Activated T-cell treated with anti-CD3 and anti-CD28 coated beads for 1 hour (primary cell): ENCODE results near the gene CGRRF1.

ENCODE experiments used
- DNase-seq: peaks from one replicate; pipeline ENCODE4 v3.0.0-alpha.2; 2020; ENCODE audit warnings: low read depth

The CGRRF1 gene

DNA sequence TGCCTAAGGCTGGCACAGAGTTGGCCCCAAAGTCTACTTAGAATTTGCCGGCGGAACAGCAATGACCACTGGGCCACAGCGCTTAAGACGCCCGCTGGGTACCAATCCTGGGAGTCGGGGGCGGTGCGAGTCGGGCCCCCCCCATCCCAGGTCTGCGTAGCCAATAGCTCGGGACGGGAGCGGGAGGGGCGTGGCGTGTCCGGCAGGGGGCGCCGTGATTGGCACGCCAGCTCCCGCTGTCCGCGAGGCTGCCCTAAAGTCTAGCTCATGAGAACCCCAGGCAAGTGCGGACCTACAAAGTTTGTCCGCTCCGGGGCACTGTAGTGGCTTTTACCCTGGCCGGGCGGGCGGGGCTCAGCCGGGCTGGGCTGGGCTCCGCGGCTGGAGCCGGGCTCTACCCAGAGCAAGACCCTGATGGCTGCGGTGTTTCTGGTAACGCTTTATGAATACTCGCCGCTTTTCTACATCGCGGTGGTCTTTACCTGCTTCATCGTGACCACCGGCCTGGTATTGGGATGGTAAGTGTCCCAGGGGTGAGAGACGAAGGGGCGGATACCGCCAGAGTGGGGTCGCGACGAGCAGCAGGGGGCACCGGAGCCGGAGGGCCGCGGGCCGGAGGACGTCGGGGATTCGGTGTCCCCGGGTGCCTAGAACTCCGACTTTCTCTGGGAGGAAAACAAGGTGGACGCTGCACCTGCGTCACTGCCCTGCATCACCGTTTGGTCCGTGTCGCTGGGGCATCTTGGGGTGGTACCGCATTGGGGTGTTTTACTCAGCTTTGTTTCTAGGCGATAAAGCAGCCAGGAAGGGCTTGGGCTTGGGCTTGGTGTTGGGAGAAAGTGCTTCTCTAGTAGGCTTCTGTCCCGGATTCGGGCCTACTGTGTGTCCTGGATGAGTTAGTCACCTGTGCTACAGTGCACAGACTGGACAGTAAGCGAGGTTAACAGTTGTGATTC, at the start of gene CGRRF1:
Gene CGRRF1 (plus strand): TSS at position 361 of the 956 bp plus-strand sequence. CDS start 54 bp downstream, at position 415.
- peak; percentile 91 for DNase-seq

GRCh38 chr14:54462048-54462447, 47.7 kb upstream of the CGRRF1 start:
- no peak for DNase-seq

GRCh38 chr14:54465654-54466053, 44.1 kb upstream of the CGRRF1 start:
- DNase-seq, result no peak

DNA sequence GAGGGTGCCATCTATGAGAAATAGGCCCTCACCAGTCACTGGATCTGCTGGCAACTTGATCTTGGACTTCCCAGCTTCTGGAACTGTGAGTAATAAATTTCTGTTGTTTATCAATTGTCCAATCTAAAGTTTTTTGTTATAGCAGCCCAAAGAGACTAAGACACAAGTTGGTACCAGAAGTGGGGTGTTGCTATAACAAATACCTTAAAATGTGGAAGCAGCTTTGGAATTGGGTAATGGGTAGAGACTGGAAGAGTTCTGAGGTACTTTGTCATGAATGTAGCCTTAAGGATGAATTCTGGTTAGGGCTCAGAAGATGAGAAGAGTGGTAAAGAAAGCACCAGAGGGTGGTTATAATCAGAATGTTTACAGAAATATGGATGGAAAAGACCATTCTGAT, 42.4 kb upstream of the CGRRF1 start:
- DNase-seq, result no peak

DNA sequence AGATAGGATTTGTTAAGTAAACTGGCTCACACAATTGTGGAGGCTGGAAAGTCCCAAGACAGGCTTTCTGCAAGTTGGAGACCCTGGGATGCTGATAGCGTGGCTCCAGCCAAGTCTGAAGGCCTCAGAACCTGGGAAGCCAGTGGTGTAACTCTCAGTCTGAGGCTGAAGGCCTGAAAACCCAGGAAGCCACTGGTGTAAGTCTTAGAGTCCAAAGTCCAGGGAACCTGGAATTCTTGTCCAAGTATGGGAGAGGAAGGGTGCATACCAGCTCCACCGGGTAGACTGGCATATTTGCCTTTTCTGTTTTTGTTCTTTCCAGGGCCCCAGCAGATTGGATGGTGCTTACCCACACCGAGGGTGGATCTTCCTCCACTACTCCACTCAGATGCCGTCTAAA, 39.0 kb upstream of the CGRRF1 start:
- no peak for DNase-seq

DNA sequence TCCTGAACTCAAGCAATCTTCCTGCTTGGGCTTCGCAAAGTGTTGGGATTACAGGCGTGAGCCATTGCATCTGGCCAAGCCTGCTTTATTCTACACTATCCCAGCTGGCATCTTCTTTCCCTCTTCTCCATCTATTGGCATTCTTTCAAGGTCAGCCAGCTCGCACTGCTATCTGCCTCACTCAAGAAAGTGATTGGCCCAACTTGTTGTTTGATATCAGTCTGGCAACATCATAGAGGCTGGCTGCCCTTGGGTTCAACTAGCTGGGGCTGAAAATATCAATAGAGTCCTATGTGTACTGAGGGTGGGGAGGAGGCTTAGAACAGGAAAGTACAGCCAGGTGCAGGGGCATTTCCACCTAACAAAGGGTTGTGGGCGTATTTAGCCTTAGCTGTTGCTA, 38.1 kb upstream of the CGRRF1 start:
- no peak for DNase-seq

- no peak for DNase-seq
These were observed 37.4 kb upstream of the CGRRF1 start for GRCh38 chr14:54472315-54472714.

DNA sequence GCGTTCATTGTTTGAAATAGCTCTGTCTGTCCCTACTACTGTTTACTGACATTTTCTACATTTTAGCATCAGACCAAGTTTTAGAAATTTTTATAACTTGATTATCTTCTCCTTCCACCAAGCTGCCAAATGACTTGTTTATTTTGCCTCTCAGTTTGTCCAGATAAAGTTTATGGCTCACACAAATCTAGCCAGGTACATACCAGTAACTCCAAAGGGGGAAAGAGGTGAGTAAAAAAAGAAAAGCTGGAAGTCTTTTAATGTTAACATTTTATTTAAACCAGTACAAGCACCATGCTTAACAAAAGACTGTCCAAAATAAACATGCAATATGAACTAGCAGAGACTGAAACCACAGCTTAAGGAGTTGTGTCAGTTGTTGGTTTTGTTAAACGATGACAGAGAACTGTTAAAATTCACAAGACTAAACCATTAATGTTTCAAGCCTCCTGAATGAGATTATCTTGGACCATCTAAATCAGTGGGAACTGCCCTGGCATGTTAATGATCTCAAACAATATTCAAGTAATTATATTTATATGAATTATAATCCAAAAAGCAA, 35.4 kb upstream of the CGRRF1 start:
- no peak for DNase-seq

DNA sequence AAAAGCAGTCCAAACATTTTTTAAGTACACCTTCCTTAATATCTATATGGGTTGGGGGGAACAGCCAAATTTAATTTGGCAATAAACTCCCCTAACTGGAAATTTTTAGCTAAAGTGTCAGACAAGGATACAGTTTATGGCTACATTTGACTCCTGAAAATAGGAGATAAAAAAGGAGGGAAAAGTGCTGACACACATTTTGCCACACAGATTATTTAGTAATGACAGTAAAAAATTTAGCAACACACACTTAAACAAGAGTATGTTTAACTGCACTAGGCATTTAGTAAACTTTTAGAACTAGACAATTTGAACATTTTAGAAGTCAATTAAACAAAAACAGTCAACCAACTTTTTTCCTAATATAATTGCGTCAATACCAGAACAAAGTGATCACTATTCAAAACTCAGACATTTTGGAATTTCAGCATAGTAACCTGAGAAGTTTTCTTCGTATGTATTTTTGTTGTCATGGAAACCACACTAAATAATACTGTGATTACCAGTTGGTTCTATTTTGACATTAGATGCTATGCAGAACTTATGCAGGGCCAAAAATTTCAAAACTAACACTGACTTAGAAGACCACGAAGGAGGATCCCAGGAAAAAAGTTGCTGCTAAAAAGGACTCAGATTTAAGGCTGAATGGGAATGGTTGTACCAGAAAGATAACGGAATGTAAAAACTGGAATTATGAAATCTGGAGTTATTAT, 34.4 kb upstream of the CGRRF1 start:
- DNase-seq, result no peak

DNA sequence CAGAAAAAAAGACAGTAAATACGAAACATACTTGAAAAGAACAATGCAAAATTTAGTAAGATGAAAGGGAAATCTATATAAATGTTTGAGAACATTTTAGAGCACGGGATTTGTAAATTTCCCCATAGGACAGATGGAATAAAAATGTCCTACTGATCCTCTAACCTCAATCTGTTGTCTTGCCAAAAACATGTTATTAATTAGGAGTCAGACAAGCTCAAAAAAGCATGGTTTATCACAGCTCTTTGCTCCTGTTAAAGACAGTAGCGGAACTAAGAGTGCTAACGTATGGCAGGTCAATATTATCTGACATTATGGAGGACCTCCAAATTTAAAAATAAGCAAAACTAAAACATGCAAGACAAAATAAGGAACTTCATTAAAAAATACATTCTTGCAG, 33.8 kb upstream of the CGRRF1 start:
- DNase-seq, result no peak

- no peak for DNase-seq
These were observed 31.0 kb upstream of the CGRRF1 start for GRCh38 chr14:54478636-54479215.

- DNase-seq, result no peak
These were observed 28.7 kb upstream of the CGRRF1 start for GRCh38 chr14:54480830-54481562.

DNA sequence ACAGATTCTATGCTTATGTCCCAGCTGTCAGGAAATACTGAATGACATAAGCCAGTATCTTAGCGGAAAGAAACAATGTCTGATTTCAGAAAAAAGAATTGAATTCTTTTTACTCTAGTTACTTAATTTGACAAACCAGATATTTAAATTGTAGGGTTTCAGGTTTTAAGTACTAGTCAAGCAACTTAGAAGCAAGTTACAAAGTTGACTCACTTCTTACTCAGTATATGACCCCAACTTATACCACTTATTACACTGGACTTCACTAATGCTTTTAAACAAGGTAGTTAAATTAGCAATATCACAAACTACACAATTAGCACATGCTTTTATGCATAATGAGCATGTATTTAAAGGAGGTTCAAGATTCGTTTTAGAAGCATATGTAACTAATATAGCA, 28.0 kb upstream of the CGRRF1 start:
- DNase-seq, result no peak

DNA sequence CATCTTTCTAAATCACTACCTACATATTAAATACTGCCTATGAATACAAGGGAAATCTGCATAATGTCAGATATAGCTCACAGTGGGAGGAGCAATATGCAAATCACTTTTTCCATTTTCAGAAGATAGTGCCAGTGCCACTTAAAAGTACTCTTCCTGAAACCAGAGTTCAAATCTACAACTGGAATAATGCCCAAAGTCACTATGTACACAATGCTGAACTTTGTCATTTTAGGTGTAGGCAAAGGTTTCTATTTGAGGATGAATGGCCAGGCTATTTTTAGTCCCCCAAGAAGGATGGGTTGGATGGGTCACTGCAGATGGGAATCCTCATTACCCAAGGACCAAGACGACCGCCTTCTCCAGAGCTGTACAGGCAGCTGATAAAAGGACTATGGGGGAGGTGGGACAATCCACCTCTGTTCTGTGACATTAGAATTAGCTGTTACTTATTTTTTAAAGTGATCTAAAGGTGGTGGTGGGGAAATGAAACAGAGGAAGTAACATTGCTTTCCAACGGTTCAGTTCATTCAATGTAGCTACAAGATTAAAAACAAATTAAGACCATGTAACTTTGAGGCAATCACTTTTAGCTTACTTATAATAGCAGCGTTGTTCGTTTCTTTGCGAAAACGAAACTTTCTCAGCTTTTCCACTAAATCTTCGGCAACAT, 26.5 kb upstream of the CGRRF1 start:
- DNase-seq, result no peak

DNA sequence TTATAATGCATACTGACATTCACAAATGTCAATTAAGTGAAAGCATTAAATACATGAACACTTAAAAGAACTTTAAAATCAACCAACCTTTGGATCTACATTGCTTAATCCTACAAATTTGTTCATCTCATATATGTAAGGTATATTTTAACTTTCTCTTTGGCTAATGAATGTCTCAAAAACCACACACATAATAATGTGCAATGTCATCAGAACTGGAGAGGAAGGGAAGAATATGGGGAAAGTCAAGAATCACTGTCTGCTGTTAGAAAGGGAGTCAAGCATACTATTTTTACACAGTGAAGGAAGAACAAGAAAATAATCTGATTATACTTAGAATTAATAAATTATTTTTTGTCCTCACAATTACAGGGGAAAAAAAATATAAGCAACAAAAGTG, 25.9 kb upstream of the CGRRF1 start:
- DNase-seq, result no peak

DNA sequence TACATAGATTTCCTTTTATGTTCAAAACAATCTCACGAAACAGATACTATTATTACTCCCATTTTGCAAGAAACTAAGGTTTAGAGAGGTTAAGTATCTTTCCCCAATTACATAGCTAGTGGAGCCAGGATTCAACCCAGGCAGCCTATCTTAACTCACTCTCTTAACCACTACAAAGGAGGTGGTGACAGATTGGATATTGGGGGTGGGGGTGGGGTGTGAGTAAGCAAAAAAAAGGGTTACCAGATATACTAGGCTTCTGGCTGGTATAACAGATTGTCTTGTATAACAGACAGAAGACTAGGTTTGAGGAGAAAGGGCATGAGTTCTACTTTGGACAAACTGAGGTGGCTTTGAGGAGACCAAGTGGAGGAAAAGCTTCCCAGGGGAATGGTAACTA, 23.0 kb upstream of the CGRRF1 start:
- DNase-seq, result no peak

GRCh38 chr14:54487771-54488170, 21.9 kb upstream of the CGRRF1 start:
- DNase-seq, result no peak

DNA sequence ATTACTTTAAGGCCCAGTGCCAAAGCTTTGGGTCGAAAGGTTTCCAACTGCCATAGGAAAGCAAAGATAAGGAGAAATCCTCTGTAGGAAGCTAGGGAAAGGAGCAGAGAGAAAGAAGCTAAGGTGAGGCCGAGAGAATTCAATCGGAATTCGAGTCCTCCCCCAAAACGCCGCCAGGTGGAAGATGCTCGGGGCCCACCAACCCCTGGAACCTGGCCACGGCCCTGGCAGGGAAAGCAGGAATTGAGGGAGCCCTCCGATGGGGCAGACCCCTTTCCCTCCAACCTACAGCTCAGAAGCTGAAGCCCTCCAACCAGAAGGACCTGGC, 21.4 kb upstream of the CGRRF1 start:
- no peak for DNase-seq

- DNase-seq, result peak; percentile 83
These were observed 20.9 kb upstream of the CGRRF1 start, which contains the start of gene GMFB for GRCh38 chr14:54488646-54489317. Gene GMFB (minus strand): TSS chr14:54488980. CDS start chr14:54488927, 53 bp downstream.

DNA sequence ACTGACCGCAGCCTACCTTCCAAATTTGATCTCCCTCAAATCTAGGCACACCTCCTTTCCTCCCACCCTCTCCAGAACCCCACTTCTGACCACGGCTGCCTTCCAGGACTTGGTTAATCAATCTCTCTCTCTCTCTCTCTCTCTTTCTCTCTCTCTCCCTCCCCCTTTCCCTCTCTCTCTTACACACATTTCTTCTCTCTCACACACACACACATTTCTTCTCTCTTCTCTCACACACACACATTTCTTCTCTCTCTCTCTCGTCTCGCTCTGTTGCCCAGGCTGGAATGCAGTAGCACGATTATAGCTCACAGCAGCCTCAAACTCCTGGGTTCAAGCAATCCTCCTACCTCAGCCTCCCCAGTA, 20.4 kb upstream of the CGRRF1 start:
- DNase-seq, result no peak
